Spleen (tissue), 11 donors: ENCODE data around the gene SST. TPM values are rescaled to one million over a fixed set of nuclear protein-coding genes. Genes with fewer than 3 reads are reported as not detected.

Source experiments
- DNase-seq: peaks from one replicate; pipeline ENCODE4 v3.0.0-alpha.2; 2020
- H3K27ac ChIP-seq, 8 donors: fragments of 200-600 bp; sonication (generic) in 7 of 8; 1 replicate in 4 of 8; 2 replicates in 4 of 8; pipeline versions ENCODE4 v1.5.0 to v1.8.0; 2016 to 2021; ENCODE audit warnings: inconsistent platforms in 4 of 8, mild to moderate bottlenecking in 4 of 8, moderate library complexity in 1 of 8
- H3K27me3 ChIP-seq, 7 donors: fragments of 200-600 bp; sonication (generic) in 6 of 7; replicated peaks in 1 of 7; 1 replicate in 4 of 7; 2 replicates in 3 of 7; pipeline versions ENCODE4 v1.5.0 to v1.8.0; 2016 to 2021; ENCODE audit warnings: inconsistent platforms in 3 of 7, mild to moderate bottlenecking in 1 of 7
- H3K36me3 ChIP-seq, 6 donors: fragments of 200-600 bp; sonication (generic) in 5 of 6; 1 replicate in 4 of 6; 2 replicates in 2 of 6; pipeline versions ENCODE4 v1.5.0 to v1.8.0; 2016 to 2021; ENCODE audit warnings: inconsistent platforms in 2 of 6
- H3K4me1 ChIP-seq, 6 donors: fragments of 200-600 bp; sonication (generic) in 5 of 6; 1 replicate in 3 of 6; 2 replicates in 3 of 6; pipeline versions ENCODE4 v1.5.0 to v1.8.0; 2016 to 2021; ENCODE audit warnings: inconsistent platforms in 3 of 6
- H3K4me3 ChIP-seq, 8 donors: fragments of 200-600 bp; sonication (generic) in 7 of 8; 1 replicate in 4 of 8; 2 replicates in 4 of 8; pipeline versions ENCODE4 v1.5.0 to v1.8.0; 2016 to 2021; ENCODE audit warnings: inconsistent platforms in 4 of 8, mild to moderate bottlenecking in 4 of 8, moderate library complexity in 2 of 8
- H3K9me3 ChIP-seq, 8 donors: fragments of 200-600 bp; sonication (generic) in 7 of 8; 1 replicate in 4 of 8; 2 replicates in 4 of 8; pipeline versions ENCODE4 v1.5.0 to v1.8.0; 2016 to 2021; ENCODE audit warnings: inconsistent platforms in 4 of 8
- POLR2A ChIP-seq, 3 donors: fragments of 450-650 bp; IDR thresholded peaks; one replicate each; pipeline ENCODE4 v1.5.1; 2017; ENCODE audit warnings: antibody characterized with exemption in 3 of 3, mild to moderate bottlenecking in 1 of 3
- POLR2AphosphoS5 ChIP-seq, 3 donors: sonication (generic); formaldehyde crosslinking; IDR thresholded peaks; one replicate each; pipeline ENCODE4 v1.5.1; 2017; ENCODE audit warnings: antibody characterized with exemption in 3 of 3
- WGBS, 5 donors: extraction: QIAGEN DNeasy Blood & Tissue Kit in 3 of 5; methylation state at CpG; one replicate each; pipeline versions ENCODE4 v1.1.5 to v1.1.7; 2013 to 2018; 5-methylcytosine and 5-hydroxymethylcytosine counted together
- intact Hi-C: fragments of 100-400 bp; cut with DNase I; formaldehyde crosslinking; loops from one replicate; pipeline ENCODE4 v1.15.0; 2023; ENCODE audit warnings: low total_unique reads
- polyA plus RNA-seq, 3 donors: library from polyadenylated mRNA; stranded (reverse); fragments of 200-250 nt; gene quantifications; one replicate each; pipeline ENCODE4 v1.2.1, GENCODE V29; 2013
- total RNA-seq, 7 donors: library from RNA; depleted of rRNA in 3 of 7; stranded (reverse); fragments of >200 nt in 3 of 7; fragmentation: NEBNext Ultra II Directional in 4 of 7; extraction: Animal tissue kit (Norgen Biotek cat#: 25700) in 4 of 7; gene quantifications; one replicate each; pipeline versions ENCODE4 v1.1.0 to v1.2.1, GENCODE V29; 2016 to 2021
- TF ChIP-seq, protein P1 (sequence below), 11 experiments: fragments of 200-600 bp in 7 of 11; fragments of 450-650 bp in 4 of 11; sonication (generic) in 4 of 11; IDR thresholded peaks in 8 of 11; conservative IDR thresholded peaks in 3 of 11; 1 replicate in 7 of 11; 2 replicates in 4 of 11; pipeline versions ENCODE4 v1.4.0 to v1.8.0; 2016 to 2021; ENCODE audit warnings: antibody characterized with exemption in 11 of 11, inconsistent platforms in 4 of 11, mild to moderate bottlenecking in 1 of 11
- donor health status: healthy with polysubstance abuse.
- donor health status: DM: no; HTN: no; CAD: no; lungs with moderate emphysema.
- donor health status: DM: no; HTN: no; CAD: no.
- donor health status: Bipolar disorder and iron deficiency.
- donor health status: healthy.
- donor health status: DM: no; HTN: no; CAD: no.
- donor health status: DM: yes; HTN: yes; CAD: no.

SST gene
- total and polyA plus RNA-seq, 10 donors, result 0.26 to 0.52 TPM; not detected in 8

DNA sequence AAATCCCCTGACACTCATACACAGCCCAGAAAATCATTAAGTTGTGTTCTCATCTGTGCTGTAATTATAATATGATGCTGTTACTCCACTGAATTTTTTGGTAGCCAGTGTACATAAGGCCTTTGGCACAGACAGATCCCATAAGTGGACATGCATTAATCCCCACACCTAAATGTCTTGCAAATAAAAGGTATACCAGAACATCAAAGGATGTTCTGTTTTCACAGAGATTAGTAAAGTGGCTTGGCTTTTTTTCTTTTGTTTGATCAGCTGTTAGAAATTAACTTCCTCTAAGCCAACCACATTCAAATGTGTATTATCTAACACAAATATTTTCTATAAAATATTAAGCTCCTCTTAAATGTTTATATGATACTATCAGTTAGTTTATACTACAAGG lies 2.7 kb downstream of the SST start:
- H3K36me3 ChIP-seq, result no peaks in the 10 kb centered on the region
- intact Hi-C loops, result no loop called here
- DNase-seq, result no peak
- H3K4me1 ChIP-seq, result peaks cover 0 to 8% (median 1%) of the 10 kb centered on the region in 6 donors
- no peak overlapping the region for H3K4me3 ChIP-seq
- no peaks in the 10 kb centered on the region for H3K9me3 ChIP-seq
- H3K27me3 ChIP-seq, result peaks cover 0 to 57% (median 36%) of the 10 kb centered on the region in 7 donors
- TF ChIP-seq POLR2A (IDR thresholded peaks at IDR 0.05) (no peak), POLR2AphosphoS5 (IDR thresholded peaks at IDR 0.05) (no peak)
- TF ChIP-seq, protein P1, sequence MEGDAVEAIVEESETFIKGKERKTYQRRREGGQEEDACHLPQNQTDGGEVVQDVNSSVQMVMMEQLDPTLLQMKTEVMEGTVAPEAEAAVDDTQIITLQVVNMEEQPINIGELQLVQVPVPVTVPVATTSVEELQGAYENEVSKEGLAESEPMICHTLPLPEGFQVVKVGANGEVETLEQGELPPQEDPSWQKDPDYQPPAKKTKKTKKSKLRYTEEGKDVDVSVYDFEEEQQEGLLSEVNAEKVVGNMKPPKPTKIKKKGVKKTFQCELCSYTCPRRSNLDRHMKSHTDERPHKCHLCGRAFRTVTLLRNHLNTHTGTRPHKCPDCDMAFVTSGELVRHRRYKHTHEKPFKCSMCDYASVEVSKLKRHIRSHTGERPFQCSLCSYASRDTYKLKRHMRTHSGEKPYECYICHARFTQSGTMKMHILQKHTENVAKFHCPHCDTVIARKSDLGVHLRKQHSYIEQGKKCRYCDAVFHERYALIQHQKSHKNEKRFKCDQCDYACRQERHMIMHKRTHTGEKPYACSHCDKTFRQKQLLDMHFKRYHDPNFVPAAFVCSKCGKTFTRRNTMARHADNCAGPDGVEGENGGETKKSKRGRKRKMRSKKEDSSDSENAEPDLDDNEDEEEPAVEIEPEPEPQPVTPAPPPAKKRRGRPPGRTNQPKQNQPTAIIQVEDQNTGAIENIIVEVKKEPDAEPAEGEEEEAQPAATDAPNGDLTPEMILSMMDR (IDR thresholded peaks at IDR 0.05 in 8 of 11, conservative IDR thresholded peaks at IDR 0.05 in 3 of 11), result no peak
- no peak overlapping the region for H3K27ac ChIP-seq

DNA sequence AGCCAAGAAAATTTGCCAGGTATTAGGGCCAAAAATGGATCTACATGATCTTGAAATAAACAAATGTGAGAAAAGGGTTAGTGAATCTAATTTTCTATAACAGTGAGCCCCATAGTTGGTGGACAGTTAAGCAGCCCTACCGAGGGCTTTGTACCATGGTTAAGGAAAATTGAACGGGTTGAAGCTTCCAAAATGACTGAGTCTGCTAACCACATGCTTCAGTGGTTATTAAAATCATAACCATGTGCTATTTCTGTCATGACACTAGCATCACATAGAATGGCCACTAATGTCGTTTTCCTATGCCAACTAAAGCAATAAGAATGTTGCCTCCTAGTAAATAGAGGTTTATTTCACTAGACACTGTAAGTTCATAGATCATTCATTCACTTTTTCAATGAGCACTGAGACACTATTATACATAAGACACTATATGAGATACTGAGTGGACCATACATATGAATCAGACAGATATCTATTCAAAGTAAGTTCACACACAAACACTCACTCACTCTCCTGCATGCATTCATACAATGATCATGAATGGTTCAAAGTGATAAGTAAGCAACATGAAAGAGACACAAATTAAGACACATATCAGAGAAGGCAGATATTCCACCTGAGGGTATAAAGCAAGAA lies 4.3 kb downstream of the SST start:
- H3K27ac ChIP-seq, result no peak overlapping the region
- no peak overlapping the region for H3K4me3 ChIP-seq
- peaks cover 0 to 40% (median 25%) of the 10 kb centered on the region in 7 donors for H3K27me3 ChIP-seq
- H3K9me3 ChIP-seq, result no peaks in the 10 kb centered on the region
- TF ChIP-seq, protein P1 (IDR thresholded peaks at IDR 0.05 in 8 of 11, conservative IDR thresholded peaks at IDR 0.05 in 3 of 11), result no peak
- no peak for TF ChIP-seq POLR2AphosphoS5 (IDR thresholded peaks at IDR 0.05)
- no peak for TF ChIP-seq POLR2A (IDR thresholded peaks at IDR 0.05)
- intact Hi-C loops, result no loop called here
- H3K36me3 ChIP-seq, result no peaks in the 10 kb centered on the region
- 57 to 78% (median 65%) methylated on average over 3 of the region's 3 CpGs for WGBS, 5 donors
- peaks cover 0 to 8% (median 1%) of the 10 kb centered on the region in 6 donors for H3K4me1 ChIP-seq
- no peak for DNase-seq

DNA sequence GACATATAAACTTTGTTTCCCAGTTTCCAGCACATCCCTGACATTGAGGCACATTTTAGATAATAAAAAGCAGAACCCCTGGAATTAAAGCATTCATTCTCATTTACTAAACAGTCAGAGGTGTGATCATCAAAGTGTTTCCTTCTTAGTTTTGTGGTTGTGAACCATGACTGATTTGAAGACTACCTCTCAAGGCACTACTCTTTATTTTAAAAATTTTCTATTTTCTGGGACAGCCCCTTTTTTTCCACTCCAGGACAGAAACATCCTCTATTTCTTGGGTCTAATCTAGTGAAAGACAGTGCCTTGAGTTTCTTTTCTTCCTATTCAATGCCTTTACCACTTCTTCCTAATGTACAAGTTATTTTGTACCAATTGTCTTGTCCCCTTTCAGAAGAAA lies 5.2 kb downstream of the SST start:
- TF ChIP-seq, protein P1 (IDR thresholded peaks at IDR 0.05 in 8 of 11, conservative IDR thresholded peaks at IDR 0.05 in 3 of 11), result no peak
- TF ChIP-seq POLR2A (IDR thresholded peaks at IDR 0.05) (no peak), POLR2AphosphoS5 (IDR thresholded peaks at IDR 0.05) (no peak)
- no peak for DNase-seq

DNA sequence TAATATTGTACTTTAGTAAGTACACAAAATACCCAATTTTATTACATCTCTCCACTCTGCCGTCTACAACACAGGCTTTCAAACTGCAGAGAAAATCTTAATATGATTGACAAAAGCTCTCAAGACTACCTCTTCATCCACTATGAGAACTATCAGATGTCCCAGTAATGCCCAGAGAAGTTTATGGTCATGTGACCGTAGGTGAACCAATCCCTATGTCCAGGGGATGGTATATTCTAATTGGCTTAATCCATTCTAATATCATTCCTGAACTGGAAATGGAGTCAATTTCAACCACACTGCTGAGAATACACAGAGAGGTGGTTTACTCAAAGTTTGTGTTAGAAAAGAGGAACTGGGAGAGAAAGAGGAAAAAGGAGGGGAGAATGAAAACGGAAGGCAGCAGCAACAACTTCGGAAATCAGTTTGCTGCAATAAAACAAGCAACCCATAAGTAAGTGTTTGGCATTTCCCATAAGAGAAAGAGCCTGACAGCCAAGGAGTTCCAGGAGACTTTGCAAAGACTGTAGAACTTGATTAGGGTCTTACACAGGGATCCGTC lies 7.3 kb downstream of the SST start:
- intact Hi-C loops, result no loop called here
- no peak overlapping the region for H3K27ac ChIP-seq
- 56 to 68% (median 59%) methylated on average over 5 of the region's 5 CpGs for WGBS, 5 donors
- H3K36me3 ChIP-seq, result no peaks in the 10 kb centered on the region
- H3K4me1 ChIP-seq, result peaks cover 0 to 8% (median 1%) of the 10 kb centered on the region in 6 donors
- no peaks in the 10 kb centered on the region for H3K9me3 ChIP-seq
- peaks cover 0 to 12% (median 2%) of the 10 kb centered on the region in 7 donors for H3K27me3 ChIP-seq
- no peak for DNase-seq
- no peak overlapping the region for H3K4me3 ChIP-seq
- TF ChIP-seq, protein P1 (IDR thresholded peaks at IDR 0.05 in 8 of 11, conservative IDR thresholded peaks at IDR 0.05 in 3 of 11), result no peak
- TF ChIP-seq POLR2A (IDR thresholded peaks at IDR 0.05) (no peak), POLR2AphosphoS5 (IDR thresholded peaks at IDR 0.05) (no peak)

More for the DNA sequence above, 5.2 kb downstream of the SST start:
- Histone ChIP-seq H3K27ac (no peak overlapping the region), H3K27me3 (peaks cover 0 to 31% (median 17%) of the 10 kb centered on the region in 7 donors), H3K4me1 (peaks cover 0 to 8% (median 1%) of the 10 kb centered on the region in 6 donors), H3K36me3 (no peaks in the 10 kb centered on the region), H3K9me3 (no peaks in the 10 kb centered on the region), H3K4me3 (no peak overlapping the region)
- intact Hi-C loops, result no loop called here
